ENCODE results near the gene SCNN1G.

- no peak for TF ChIP-seq CTCF (IDR thresholded peaks at IDR 0.05; ENCODE audit: low read depth, low read length, missing input control)
- TF ChIP-seq REST (IDR thresholded peaks at IDR 0.05): no peak
- no peak for TF ChIP-seq RAD21 (IDR thresholded peaks at IDR 0.05)
- TF ChIP-seq TAF1 (conservative IDR thresholded peaks at IDR 0.05): no peak
- TF ChIP-seq YY1 (IDR thresholded peaks at IDR 0.05): no peak
- no peak for TF ChIP-seq SP1 (IDR thresholded peaks at IDR 0.05)
- TF ChIP-seq MAX (IDR thresholded peaks at IDR 0.05): no peak
- no peak for TF ChIP-seq JUND (IDR thresholded peaks at IDR 0.05)
- TF ChIP-seq EGR1 (IDR thresholded peaks at IDR 0.05; ENCODE audit: low read depth in 2 of 2): no peak
- TF ChIP-seq ZBTB33 (IDR thresholded peaks at IDR 0.05): no peak
- no peak for TF ChIP-seq FOXA1 (IDR thresholded peaks at IDR 0.05)
- no peak for TF ChIP-seq HNF4A (conservative IDR thresholded peaks at IDR 0.05)
- no peak for TF ChIP-seq GABPA (IDR thresholded peaks at IDR 0.05 in 1 of 2, conservative IDR thresholded peaks at IDR 0.05 in 1 of 2)
Measured at GRCh38 chr16:23172994-23173393, 9.6 kb upstream of the SCNN1G start.
